CD4-positive, alpha-beta T cell treated with Interleukin-17A for 4 hours (primary cell): Measurements from ENCODE around the gene CTSW.

Source experiments
- DNase-seq: peaks from one replicate; pipeline ENCODE4 v3.0.0-alpha.2; 2020; ENCODE audit warnings: mixed read lengths

The CTSW gene

DNA sequence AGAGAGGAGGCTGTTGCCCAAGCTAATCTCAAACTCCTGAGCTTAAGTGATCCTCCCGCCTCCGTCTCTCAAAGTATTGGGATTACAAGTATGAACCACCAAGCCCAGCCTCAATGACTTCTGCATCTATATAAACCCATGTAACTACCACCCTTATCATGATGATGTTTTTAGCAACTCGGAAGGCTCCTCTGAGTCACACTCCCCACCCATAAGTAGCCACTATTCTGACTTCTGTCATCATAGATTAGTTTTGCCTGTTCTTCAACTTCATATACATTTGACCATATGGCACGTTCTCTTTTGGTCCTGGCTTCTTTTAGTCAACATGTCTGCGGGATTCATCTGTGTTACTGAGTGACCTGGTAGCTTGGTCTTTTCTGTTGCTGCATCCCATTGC is 27.0 kb downstream of the CTSW start:
- DNase-seq = no peak

DNA sequence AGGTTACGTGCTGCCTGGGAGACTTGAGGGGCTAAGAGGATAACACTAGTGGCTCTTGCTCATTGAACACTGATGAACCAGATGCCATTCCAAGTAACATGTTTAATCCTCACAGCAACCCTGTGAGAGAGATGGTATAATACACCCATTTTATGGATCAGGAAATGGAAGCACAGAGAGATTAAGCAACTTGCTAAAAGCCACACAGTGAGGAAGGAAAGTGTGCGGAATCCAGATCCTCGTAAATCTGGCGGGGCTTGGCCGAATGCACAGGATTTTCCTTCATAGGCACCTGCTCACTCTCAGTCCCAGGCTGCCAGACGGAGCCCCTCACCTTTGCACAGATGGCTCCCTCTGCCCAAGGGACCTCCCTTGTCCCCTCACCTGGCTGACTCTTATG is 28.2 kb downstream of the CTSW start:
- DNase-seq = no peak

DNA sequence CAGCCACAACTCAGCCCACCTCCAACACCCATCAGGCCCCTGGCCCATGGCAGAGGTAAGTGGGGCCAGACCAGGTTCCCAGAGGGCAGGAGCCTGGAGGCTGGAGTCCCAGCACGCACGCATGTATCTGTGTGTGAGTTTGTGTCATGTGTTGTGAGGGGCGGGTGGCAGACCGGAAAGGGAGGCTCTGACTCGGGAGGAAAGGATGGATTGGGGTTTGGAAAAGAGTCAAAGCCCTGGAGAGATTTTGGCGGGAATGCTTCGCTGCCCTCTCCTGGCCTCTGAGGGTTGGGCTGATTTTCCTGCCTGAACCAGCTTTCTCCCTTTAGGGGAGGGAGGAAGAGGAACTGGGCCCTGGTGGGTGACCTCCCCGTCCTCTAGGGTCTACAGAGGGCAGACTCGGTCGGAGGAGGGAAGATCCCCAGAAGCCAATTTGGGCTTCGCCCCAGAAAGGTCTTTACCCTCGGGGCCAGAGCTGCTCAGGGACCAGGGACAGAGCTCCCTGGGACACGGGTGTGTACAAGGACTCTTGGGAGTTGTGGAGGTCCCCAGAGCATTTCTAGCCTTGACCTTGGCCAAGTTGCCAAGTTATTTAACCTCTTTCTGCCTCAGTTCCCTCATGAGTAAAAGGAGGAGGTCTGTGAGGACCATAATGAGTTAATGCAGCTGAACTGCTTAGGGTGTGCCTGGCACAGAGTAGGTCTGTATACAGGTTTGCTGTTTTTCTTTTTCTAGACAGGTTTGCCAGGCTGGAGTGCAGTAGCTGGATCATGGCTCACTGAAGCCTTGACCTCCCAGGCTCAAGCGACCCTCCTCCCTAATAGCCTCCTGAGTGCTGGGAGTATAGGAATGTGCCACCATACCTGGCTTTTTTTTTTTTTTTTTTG is 32.3 kb downstream of the CTSW start:
- no peak for DNase-seq

DNA sequence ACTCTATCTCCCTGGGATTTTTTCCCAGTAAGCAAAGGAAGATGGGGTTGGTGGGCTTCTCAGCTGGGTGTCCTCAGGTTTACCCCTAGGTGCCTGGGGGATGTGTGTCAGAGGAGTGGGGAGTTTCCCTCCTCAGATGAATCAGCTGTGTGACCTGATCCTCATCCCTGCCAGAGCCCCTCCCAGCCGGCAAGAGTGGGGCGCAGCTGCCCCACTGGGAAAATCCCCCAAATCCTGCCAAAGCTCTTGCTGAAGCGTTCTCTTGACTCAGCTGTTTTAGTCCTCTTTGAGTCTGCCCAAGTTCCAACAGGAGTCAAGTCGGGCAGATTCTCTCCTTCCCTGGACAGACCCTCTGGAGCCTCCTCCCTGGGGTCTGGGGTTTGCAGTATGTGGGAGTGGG is 33.2 kb downstream of the CTSW start:
- no peak for DNase-seq

DNA sequence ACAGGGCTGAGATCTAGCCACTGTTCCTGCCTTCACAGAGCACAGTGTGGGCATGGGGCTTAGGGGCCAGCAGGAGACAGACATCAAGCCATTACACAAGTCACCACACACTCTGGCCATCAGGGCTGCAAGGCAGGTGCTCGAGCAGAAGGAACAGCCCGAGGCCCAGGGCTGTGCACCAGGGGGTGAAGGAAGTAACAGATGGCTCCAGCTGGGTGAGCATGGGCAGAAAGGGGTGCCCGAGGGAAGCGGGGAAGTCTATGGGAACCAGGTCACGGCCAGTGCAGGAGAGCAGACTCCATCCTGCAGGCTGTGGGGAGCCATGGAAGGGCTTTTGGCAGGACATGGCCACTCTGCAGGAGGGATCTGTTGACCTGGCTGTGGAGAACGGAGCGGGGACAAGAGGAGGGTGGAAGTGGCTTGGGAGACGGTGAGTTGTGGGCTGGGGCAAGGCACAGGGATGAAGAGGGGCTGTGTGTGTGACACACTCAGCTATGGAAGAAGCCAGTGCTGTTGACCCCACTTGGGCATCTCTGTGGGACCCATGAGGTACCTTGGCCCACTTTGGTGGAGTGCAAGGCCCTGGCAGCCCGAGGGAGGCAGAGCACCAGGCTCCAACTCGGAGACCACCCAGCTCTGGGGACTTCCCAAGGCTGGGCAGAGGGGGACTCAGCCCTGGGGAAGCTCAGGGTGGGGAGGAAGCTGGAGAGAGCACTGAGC is 35.6 kb downstream of the CTSW start:
- DNase-seq = no peak

DNA sequence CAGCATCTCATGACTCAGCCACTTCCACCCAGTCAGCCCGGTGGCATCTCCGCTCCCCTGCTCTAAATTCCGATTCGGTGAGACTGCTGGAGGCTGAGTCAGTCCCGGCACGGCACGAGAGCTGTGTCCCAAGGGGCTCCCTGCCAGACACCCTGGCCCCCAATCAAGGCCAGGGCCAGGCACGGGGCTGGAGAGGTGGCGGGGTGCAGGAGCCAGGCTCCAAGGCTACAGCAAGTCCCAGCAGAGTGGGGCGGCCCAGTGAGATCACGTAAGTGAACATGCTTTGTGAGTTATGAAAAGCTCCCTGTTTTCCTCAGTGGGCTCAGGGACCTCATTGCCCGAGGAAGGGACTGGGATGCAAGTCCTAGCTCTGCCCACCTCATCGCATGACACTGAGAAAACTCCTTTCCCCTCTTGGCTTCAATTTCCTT is 36.2 kb downstream of the CTSW start:
- peak; percentile 39 for DNase-seq

DNA sequence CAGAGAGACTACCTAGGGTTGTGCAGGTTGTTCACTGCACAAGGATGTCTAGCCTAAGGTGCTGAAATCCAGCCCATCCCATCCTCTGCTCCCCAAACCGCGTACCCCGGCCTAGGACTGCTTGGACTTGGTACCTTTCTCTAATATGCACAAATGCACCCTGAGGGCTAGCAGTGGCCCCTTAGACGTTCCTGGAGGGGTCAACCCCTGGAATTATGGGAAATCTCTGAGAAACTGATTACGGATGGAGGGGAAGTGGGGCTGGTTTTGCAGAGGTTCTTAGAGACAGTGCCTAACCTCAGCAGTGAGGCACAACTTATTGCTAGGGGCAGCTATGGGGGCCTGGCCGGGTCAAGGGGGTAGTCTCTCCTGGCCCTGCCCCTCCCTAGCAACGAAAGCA is 36.8 kb downstream of the CTSW start:
- DNase-seq = no peak

DNA sequence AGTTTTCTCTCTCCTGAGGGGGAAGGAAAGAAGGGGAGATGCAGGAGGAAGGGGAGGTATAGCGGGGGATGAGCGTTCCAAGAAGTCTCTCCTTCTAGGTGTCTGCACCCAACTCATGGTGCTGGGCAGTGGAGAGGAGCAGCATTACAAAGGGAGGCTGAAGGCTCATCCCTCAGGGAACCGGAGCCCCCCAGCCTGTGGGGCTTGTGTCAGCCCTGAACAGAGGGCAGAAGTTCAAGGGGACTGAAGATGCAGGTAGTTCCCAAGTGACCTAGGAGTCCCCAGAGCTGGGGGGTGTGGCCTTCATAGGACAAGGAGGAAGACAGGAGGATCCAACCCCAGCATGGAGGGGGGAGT is 37.4 kb downstream of the CTSW start:
- no peak for DNase-seq

DNA sequence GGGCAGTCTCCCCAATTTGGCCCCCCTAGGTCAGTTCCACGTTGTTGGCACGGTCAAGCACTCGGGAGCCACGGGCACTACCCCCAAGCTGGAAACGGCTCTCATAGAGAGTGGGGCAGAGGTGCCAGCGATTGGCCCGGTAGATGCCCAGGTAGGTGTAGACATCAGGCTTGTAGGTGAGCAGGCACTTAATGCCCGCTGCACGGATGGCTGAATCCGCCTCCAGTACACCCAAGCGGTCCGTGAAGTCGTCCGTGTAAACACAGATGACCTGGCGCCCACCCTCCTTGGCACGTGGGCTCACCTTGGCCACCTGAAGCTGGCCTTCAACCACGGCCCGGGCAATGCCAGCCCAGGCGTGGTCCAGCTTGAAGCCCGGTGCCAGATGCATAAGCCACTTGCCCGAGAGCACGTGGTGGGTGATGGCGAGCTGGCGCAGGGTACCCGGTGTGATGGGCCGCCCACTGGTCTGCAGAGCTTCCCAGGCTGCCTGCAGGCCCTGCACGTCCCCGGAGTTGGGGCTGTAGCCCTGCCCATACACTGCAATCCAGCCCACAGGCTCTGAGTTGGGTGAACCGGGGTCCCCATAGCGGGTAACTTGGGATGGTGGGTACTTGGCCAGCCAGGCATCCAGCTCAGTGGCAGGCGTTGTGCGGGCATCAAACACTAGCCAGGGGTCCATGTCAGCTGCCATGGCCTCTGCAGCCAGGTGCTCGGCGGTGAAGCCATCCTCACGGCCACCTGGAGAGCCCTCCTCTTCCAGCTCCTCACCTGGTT is 38.0 kb downstream of the CTSW start:
- DNase-seq = no peak

DNA sequence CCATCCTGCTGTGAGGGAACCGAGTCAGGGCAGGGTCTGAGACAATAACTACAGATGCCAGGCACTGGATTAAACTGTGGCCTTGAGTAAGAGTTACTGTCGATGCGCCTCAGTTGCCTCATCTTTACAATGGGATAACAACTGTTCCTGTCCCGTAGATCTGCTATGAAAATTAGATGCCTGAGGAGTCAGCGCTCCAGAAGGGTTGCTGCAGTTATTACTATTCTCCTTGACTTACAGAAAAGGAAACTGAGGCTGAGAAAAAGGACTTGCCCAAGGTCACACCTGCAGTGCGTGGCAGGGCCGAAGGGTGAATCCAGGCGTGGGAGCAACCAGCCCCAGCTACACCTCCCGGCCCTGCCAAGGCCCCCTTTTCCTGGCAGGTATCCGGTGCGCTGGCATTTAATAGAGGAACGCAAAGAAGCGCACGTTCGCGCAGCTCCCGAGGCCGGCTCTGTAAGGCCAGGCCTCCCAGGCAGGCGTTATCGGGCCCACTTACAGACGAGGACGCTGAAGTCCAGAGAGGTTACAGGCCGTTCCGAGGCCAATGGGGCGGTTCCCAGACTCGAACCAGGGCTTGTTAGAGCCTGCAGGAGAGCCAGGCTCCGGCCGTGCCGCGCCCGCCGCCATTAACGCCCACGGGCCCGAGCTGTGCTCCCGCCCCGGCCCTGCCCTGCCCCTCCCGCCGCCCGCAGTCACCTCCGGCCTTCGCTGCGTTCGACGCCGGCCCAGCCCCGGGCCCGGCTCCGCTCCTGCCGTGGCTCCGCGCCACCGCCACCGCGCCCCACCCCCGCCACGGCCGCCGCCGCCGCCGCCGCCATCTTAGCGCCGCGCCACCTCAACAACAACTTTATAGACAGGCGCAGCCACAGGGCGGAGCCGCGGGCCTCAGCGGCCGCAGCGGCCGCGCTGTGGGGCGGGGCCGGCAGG is 38.8 kb downstream of the CTSW start, which contains the start of gene C11orf68:
C11orf68 (minus strand) TSS at position 852 of the 930 bp plus-strand sequence; CDS start at position 821, 31 bp downstream.
- no peak for DNase-seq

DNA sequence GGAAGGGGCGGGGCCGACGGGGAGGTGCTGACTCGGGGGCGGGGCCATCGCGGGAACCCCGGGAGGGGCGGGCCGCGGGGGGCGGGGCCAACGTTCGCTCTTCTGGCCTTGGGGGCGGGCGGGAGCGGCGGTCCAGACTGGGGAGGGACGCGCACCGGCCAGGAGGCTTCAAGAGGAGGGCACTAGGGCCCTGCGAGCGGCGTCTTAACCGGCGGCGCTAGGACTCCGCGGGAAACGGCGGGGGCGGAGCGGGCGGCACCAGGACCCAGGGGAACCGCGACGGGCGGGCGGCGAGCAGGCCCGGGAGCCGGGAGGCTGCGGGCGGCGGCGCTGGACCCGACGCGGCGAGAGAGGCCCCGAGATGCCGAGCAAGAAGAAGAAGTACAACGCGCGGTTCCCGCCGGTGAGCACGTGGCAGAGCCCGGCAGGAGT is 39.5 kb downstream of the CTSW start, which contains the start of gene DRAP1:
DRAP1 (plus strand) TSS at position 286 of the 432 bp plus-strand sequence; CDS start at position 362, 76 bp downstream.
- peak; percentile 100 for DNase-seq

DNA sequence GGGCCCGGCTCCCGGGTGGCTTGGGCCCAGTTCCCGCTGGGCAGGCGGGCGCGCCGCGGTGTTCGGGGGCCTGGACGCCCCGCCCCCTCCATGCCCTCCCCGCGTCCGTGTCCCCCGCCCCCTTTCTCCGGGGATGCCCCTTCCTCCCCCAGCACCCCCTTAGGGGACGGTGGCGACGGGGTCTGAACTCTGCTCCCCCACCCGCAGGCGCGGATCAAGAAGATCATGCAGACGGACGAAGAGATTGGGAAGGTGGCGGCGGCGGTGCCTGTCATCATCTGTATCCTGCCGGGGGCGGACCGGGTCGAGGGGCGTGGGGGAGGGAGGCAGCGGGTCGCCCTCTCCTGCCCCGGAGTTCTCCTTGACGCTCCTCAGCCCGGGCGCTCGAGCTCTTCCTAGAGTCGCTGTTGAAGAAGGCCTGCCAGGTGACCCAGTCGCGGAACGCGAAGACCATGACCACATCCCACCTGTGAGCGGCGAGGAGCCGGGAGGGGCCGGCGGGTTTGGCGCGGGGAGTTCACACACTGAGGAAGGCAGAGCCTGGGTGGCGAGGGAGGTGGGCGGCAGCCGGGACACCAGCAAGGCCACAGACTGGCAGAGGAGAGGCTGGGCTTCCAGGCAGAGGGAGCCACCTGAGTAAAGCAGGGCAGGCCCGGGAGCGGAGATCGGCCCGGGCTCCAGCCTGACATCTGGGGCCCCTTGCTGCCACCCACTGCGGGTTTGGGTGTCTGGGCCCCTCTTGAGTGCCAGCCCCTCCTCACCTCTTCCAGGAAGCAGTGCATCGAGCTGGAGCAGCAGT is 40.1 kb downstream of the CTSW start:
- DNase-seq = peak; percentile 70

DNA sequence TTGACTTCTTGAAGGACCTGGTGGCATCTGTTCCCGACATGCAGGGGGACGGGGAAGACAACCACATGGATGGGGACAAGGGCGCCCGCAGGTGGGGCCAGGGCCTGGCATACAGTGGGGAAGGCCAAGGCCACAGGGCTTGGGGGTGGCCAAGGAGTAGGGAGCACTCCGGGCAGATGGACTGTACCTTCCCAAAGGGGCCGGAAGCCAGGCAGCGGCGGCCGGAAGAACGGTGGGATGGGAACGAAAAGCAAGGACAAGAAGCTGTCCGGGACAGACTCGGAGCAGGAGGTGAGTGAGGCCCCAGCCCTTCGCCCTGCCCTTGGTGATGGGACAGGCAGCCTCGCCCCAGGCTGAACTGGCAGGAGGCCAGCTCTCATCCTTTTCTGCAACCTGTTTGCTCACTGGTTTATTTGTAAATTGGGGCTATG is 40.8 kb downstream of the CTSW start:
- DNase-seq = no peak

DNA sequence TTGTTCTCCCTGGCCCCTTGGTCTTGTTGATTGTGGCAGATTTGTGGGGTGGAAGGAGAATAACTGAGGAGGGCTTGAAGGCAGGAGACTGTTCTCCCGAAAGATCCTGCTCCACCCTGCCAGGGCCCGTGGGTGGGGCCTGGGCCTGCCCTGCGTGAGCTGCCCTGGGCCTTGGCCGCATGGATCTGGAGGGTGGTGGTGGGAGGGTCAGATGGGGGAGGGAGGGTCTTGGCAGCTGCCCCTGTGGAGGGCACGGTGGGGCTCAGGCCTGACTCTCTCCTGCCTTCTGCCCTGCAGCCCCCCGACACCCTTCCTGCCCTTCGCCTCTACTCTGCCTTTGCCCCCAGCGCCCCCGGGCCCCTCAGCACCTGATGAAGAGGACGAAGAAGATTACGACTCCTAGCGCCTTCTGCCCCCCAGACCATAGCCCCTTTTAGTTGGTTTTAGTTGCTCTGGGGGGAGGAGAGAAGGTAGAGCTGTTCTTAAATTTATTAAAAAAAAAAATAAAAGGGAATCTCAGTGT is 41.5 kb downstream of the CTSW start:
- DNase-seq = no peak

DNA sequence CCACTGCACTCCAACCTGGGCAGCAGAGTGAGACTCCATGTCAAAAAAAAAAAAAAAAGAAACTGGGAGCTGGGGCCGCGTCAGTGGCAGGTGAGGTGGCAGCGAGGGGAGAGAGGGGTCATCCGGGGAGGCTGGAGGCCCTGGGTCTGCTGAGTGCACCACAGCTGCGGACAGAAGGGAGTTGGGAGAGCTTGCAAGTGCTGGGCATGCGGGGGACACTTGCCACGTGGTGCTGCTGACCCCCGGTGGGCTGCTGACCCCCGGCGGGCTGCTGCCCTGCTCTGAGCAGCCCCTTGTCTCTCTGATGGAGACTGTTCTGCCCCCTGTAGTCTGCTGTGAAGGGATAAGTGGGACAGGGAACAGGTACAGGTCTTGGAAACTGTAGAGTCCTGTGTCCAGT is 42.2 kb downstream of the CTSW start:
- DNase-seq = no peak

DNA sequence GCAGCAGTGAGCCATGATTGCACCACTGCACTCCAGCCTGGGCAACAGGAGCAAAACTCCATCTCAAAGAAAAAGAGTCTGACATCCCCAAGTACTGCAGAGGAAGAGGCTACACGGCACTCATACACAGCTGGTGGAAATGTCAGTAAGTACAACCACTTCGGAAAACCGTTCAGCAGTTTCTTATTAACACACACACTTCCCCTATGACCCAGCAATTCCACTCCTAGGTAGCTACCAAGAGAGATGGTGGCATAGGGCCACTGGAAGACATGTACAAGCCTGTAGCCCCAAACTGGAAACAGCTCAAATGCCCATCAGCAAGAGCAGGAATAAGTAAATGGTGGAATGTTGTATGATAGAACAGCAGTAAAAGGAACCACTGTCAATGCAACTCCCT is 42.9 kb downstream of the CTSW start:
- no peak for DNase-seq

DNA sequence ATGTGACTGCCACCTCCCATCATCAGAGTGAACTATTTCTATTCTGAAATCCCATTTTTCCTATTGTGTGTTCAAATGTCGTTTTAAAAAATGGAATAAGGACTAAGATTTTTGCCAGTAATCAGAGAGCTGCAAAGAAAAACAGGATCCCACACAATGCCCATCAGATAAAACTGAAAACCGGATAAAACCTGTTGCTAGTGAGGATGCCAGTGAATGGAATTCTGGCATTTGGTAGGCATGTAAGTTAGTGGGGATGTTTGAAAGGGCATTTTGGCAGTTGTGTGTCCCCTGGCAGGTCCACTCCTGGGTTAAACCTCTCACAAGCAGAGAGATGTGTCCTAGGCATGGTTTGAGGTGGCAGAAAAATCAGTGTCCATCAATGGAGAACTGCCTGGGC is 45.8 kb downstream of the CTSW start:
- no peak for DNase-seq

DNA sequence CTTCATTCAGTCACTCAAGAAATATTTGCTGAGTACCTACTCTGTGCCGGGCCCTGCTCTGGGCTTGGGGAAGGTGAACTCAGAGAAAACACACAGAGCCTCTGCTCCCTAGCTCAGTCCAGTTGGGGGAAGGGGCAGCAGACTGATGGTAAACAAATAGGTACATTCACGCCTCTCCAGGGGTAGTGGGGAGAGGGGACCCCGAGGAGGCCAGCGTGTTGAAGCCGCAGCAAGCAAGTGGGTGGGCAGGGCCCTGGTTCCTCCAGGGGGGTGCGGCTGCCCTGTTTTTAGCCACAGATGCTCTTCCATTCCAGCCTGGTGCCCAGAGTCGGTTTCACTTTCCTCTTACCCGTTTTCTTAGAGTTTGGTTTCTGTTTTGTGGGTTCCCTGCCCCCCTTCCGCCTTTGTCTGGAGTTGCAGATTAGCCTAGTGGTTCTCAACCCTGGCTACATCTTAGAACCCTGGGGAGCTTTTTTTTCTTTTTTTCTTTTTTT is 48.3 kb downstream of the CTSW start:
- peak; percentile 87 for DNase-seq

DNA sequence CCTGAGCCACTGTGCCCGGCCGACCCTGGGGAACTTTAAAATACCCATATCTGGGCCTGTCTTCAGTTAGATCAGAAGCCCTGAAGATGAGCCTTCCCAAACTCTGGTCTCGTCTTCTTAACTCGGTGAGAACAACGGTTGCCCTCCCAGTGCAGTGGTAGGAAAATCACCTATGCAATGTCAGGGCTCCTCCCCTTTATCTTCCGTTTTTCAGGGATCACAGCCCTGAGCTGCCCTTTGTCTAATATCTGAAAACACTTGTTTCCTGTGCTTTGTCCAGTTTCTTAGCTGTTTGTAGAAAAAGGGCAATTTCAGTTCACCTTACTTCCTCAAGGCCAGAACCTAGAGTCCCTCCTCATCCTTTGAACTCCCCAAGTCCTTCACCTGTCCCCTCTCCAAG is 49.0 kb downstream of the CTSW start:
- DNase-seq = peak; percentile 17

DNA sequence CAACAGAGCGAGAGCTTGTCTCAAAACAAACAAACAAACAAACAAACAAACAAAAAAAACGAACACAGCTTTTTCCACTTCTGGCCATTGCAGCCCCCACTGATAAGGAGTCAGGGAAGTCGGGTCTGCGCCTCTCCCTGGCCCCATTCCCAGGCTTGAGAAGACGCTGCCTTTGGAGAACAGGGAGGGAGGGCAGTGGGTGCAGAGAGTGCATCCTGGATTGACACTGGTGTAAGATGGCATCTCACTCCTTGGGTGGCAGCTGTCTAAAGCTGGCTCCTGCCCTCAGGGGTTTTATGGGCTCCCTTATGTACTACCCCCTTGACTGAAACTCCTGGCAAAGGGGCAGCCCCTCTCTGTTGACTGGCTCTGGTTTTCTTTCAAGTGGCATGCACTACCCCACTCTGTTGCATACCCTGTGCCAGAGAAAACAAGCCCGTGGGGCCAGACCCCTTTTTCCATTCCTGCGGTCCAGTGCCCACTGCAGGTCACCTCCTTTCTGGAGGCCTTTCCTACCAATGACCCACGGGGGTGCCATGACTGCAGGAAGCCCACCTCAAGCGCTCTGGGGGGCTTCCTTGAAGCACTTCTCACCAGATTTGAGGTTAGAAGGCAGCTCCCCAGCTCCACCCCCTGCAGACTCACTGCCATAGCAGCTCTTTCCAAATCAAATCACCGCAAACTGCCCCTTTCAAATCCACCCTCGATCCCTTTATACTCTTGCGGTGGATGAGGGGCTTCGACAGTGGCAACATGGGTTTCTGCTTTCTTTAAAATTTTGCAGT is 52.3 kb downstream of the CTSW start:
- DNase-seq = no peak
